ENCODE data around the gene EHHADH. TPM values are rescaled to one million over a fixed set of nuclear protein-coding genes. Genes with fewer than 3 reads are reported as not detected.

The EHHADH gene
- total and polyA plus RNA-seq, 9 of the 15 experiments (the other 6 are each of a cell fraction or from before 2014, with no cell fraction given) = 3.6 to 6.4 (median 5.4) TPM

- TF ChIP-seq, protein P1, sequence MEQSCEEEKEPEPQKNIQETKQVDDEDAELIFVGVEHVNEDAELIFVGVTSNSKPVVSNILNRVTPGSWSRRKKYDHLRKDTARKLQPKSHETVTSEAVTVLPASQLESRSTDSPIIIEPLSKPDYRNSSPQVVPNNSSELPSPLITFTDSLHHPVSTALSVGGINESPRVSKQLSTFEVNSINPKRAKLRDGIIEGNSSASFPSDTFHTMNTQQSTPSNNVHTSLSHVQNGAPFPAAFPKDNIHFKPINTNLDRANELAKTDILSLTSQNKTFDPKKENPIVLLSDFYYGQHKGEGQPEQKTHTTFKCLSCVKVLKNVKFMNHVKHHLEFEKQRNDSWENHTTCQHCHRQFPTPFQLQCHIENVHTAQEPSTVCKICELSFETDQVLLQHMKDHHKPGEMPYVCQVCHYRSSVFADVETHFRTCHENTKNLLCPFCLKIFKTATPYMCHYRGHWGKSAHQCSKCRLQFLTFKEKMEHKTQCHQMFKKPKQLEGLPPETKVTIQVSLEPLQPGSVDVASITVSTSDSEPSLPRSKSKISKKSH (CRISPR knock-in tag; IDR thresholded peaks at IDR 0.05) = no peak
- TF ChIP-seq HDAC6 (IDR thresholded peaks at IDR 0.05; ENCODE audit: low read depth, low read length) (no peak), CBX1 (IDR thresholded peaks at IDR 0.05; ENCODE audit: low read depth) (no peak), ZNF699 (CRISPR knock-in tag; IDR thresholded peaks at IDR 0.05; ENCODE audit: insufficient replicate concordance) (no peak), SIN3B (IDR thresholded peaks at IDR 0.05; ENCODE audit: low read depth) (no peak), TAF15 (IDR thresholded peaks at IDR 0.05; ENCODE audit: low read depth, low read length) (no peak), HBP1 (CRISPR knock-in tag; IDR thresholded peaks at IDR 0.05) (no peak), HOMEZ (CRISPR knock-in tag; IDR thresholded peaks at IDR 0.05) (no peak), EHMT2 (IDR thresholded peaks at IDR 0.05) (peak; percentile 74), SMARCC2 (IDR thresholded peaks at IDR 0.05; ENCODE audit: low read depth) (no peak), NCOA4 (IDR thresholded peaks at IDR 0.05; ENCODE audit: partially characterized antibody) (no peak)
Observed at GRCh38 chr3:185280572-185281365, 26.9 kb upstream of the EHHADH start (continued).

Data from K562 (cell line).